Renal cortex interstitium (tissue), 11 donors: ENCODE measurements around the gene ATP2A3. TPM values are rescaled to one million over a fixed set of nuclear protein-coding genes. Genes with fewer than 3 reads are reported as not detected.

Experiments
- DNase-seq, 11 donors: peaks; one replicate each; pipeline ENCODE4 v3.0.0-alpha.2; 2013; ENCODE audit warnings: low read depth in 9 of 11, low spot score in 4 of 11; ENCODE audit errors: extremely low read depth in 1 of 11
- polyA plus RNA-seq, 3 donors: library from polyadenylated mRNA; unstranded; fragments of 120-200 nt; gene quantifications; one replicate each; pipeline ENCODE4 v1.2.1, GENCODE V29; 2013; ENCODE audit not compliant: insufficient read length in 3 of 3

Gene ATP2A3
- polyA plus RNA-seq, 3 donors: 4.6 to 5.2 (median 4.8) TPM

GRCh38 chr17:3944485-3945388 is 19.5 kb downstream of the ATP2A3 start:
- DNase-seq: peak in 2 of 11 donors; percentile 58 to 68

GRCh38 chr17:3943240-3943891 is 20.9 kb downstream of the ATP2A3 start:
- no peak for DNase-seq

GRCh38 chr17:3940965-3941698 is 23.1 kb downstream of the ATP2A3 start:
- DNase-seq: no peak

- DNase-seq: no peak
These were observed 26.9 kb downstream of the ATP2A3 start for GRCh38 chr17:3937359-3937758.

GRCh38 chr17:3935825-3936355 is 28.3 kb downstream of the ATP2A3 start:
- no peak for DNase-seq

GRCh38 chr17:3935140-3935542 is 29.1 kb downstream of the ATP2A3 start:
- DNase-seq: peak in 8 of 11 donors; percentile 59 to 72 (median 67)

- no peak for DNase-seq
These were observed 34.5 kb downstream of the ATP2A3 start for GRCh38 chr17:3929764-3930163.

GRCh38 chr17:3929181-3929580 is 35.1 kb downstream of the ATP2A3 start:
- no peak for DNase-seq

- no peak for DNase-seq
These were observed 35.8 kb downstream of the ATP2A3 start for GRCh38 chr17:3928406-3928805.

GRCh38 chr17:3927628-3928340 is 36.5 kb downstream of the ATP2A3 start:
- no peak for DNase-seq

- peak in 1 of 11 donors; percentile 61 for DNase-seq
These were observed 37.2 kb downstream of the ATP2A3 start for GRCh38 chr17:3926860-3927627.

- no peak for DNase-seq
These were observed 38.4 kb downstream of the ATP2A3 start for GRCh38 chr17:3925684-3926485.

GRCh38 chr17:3924512-3925350 is 39.5 kb downstream of the ATP2A3 start:
- no peak for DNase-seq

GRCh38 chr17:3923466-3924190 is 40.6 kb downstream of the ATP2A3 start:
- no peak for DNase-seq

- DNase-seq: no peak
These were observed 41.5 kb downstream of the ATP2A3 start for GRCh38 chr17:3922765-3923164.
